ENCODE measurements around the gene HDLBP.

GRCh38 chr2:241204010-241204384, 111.5 kb downstream of the HDLBP start:
- TF ChIP-seq, protein P1, sequence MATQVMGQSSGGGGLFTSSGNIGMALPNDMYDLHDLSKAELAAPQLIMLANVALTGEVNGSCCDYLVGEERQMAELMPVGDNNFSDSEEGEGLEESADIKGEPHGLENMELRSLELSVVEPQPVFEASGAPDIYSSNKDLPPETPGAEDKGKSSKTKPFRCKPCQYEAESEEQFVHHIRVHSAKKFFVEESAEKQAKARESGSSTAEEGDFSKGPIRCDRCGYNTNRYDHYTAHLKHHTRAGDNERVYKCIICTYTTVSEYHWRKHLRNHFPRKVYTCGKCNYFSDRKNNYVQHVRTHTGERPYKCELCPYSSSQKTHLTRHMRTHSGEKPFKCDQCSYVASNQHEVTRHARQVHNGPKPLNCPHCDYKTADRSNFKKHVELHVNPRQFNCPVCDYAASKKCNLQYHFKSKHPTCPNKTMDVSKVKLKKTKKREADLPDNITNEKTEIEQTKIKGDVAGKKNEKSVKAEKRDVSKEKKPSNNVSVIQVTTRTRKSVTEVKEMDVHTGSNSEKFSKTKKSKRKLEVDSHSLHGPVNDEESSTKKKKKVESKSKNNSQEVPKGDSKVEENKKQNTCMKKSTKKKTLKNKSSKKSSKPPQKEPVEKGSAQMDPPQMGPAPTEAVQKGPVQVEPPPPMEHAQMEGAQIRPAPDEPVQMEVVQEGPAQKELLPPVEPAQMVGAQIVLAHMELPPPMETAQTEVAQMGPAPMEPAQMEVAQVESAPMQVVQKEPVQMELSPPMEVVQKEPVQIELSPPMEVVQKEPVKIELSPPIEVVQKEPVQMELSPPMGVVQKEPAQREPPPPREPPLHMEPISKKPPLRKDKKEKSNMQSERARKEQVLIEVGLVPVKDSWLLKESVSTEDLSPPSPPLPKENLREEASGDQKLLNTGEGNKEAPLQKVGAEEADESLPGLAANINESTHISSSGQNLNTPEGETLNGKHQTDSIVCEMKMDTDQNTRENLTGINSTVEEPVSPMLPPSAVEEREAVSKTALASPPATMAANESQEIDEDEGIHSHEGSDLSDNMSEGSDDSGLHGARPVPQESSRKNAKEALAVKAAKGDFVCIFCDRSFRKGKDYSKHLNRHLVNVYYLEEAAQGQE (IDR thresholded peaks at IDR 0.05; ENCODE audit: insufficient read depth in 1 of 2, low read depth in 2 of 2, low read length in 2 of 2), result no peak
- no peak for TF ChIP-seq POLR2AphosphoS5 (IDR thresholded peaks at IDR 0.05; ENCODE audit: low read depth, low read length)
- no peak for TF ChIP-seq TAF1 (IDR thresholded peaks at IDR 0.05; ENCODE audit: borderline replicate concordance, insufficient read depth, low read length)

All from PFSK-1 (cell line).